Measurements from ENCODE around the gene BMPR1A. TPM values are rescaled to one million over a fixed set of nuclear protein-coding genes. Genes with fewer than 3 reads are reported as not detected.

Gene BMPR1A
- total RNA-seq, 1 experiment from 2014 or later: 24.3 TPM

GRCh38 chr10:86718556-86718955, 37.9 kb upstream of the BMPR1A start:
- no peak overlapping the region for H3K27ac ChIP-seq
- BruUV-seq (replicated peaks): no TSS peak
- POLR2A ChIA-PET (ENCODE audit: unreplicated experiment): no interaction called here
- H3K4me2 ChIP-seq: no peak overlapping the region
- intact Hi-C loops (cut with micrococcal nuclease; ENCODE audit: unreplicated experiment): loop anchor here (10.0 kb wide), 1 partner anchor 106 kb away; no protein-coding TSS in a partner anchor
- no peaks in the 10 kb centered on the region for H3K9me3 ChIP-seq (ENCODE audit: insufficient read depth, low read depth)
- H3K79me2 ChIP-seq (ENCODE audit: low read depth): no peaks in the 10 kb centered on the region
- no peaks in the 10 kb centered on the region for H4K20me1 ChIP-seq (ENCODE audit: insufficient read depth)
- no peak overlapping the region for H2AFZ ChIP-seq
- CTCF ChIA-PET: no interaction called here
- H3K4me1 ChIP-seq (replicated peaks; ENCODE audit: insufficient read depth): no peaks in the 10 kb centered on the region
- H3K27me3 ChIP-seq (ENCODE audit: insufficient read depth, low read depth): no peaks in the 10 kb centered on the region
- no peak overlapping the region for H3K4me3 ChIP-seq
- no peaks in the 10 kb centered on the region for H3F3A ChIP-seq (ENCODE audit: insufficient read depth, low read depth)
- no peak for TF ChIP-seq EZH2 (IDR thresholded peaks at IDR 0.05; ENCODE audit: low read depth)
- TF ChIP-seq CTCF (conservative IDR thresholded peaks at IDR 0.05): no peak
- DNase-seq: no peak
- H3K9me2 ChIP-seq (ENCODE audit: insufficient read depth): no peaks in the 10 kb centered on the region
- H3K36me3 ChIP-seq (ENCODE audit: low read depth): no peaks in the 10 kb centered on the region

- ChIA-PET POLR2A (ENCODE audit: unreplicated experiment) (interaction anchor here (0.7 kb wide), 1 partner anchor 175 kb away, joined by 3 read pairs; no protein-coding TSS in a partner anchor), CTCF (no interaction called here)
- no peaks in the 10 kb centered on the region for H3K36me3 ChIP-seq (ENCODE audit: low read depth)
- no peaks in the 10 kb centered on the region for H3K9me3 ChIP-seq (ENCODE audit: insufficient read depth, low read depth)
- H3K4me1 ChIP-seq (replicated peaks; ENCODE audit: insufficient read depth): no peaks in the 10 kb centered on the region
- BruUV-seq (replicated peaks): no TSS peak
- TF ChIP-seq CTCF (conservative IDR thresholded peaks at IDR 0.05) (no peak), EZH2 (IDR thresholded peaks at IDR 0.05; ENCODE audit: low read depth) (no peak)
- no peaks in the 10 kb centered on the region for H3K9me2 ChIP-seq (ENCODE audit: insufficient read depth)
- H3K27me3 ChIP-seq (ENCODE audit: insufficient read depth, low read depth): no peaks in the 10 kb centered on the region
- intact Hi-C loops (cut with micrococcal nuclease; ENCODE audit: unreplicated experiment): no loop called here
- H2AFZ ChIP-seq: no peak overlapping the region
- no peak overlapping the region for H3K4me2 ChIP-seq
- DNase-seq: no peak
- no peaks in the 10 kb centered on the region for H4K20me1 ChIP-seq (ENCODE audit: insufficient read depth)
- no peak overlapping the region for H3K27ac ChIP-seq
- no peaks in the 10 kb centered on the region for H3K79me2 ChIP-seq (ENCODE audit: low read depth)
- H3F3A ChIP-seq (ENCODE audit: insufficient read depth, low read depth): no peaks in the 10 kb centered on the region
- no peak overlapping the region for H3K4me3 ChIP-seq
Measured at GRCh38 chr10:86721232-86721631, 35.2 kb upstream of the BMPR1A start.

- H2AFZ ChIP-seq: no peak overlapping the region
- no peaks in the 10 kb centered on the region for H4K20me1 ChIP-seq (ENCODE audit: insufficient read depth)
- no peak overlapping the region for H3K4me2 ChIP-seq
- intact Hi-C loops (cut with micrococcal nuclease; ENCODE audit: unreplicated experiment): no loop called here
- DNase-seq: no peak
- no peaks in the 10 kb centered on the region for H3K27me3 ChIP-seq (ENCODE audit: insufficient read depth, low read depth)
- no peak overlapping the region for H3K4me3 ChIP-seq
- no peaks in the 10 kb centered on the region for H3K79me2 ChIP-seq (ENCODE audit: low read depth)
- no peaks in the 10 kb centered on the region for H3K4me1 ChIP-seq (replicated peaks; ENCODE audit: insufficient read depth)
- no TSS peak for BruUV-seq (replicated peaks)
- no peaks in the 10 kb centered on the region for H3F3A ChIP-seq (ENCODE audit: insufficient read depth, low read depth)
- POLR2A ChIA-PET (ENCODE audit: unreplicated experiment): no interaction called here
- H3K36me3 ChIP-seq (ENCODE audit: low read depth): no peaks in the 10 kb centered on the region
- CTCF ChIA-PET: no interaction called here
- no peak for TF ChIP-seq EZH2 (IDR thresholded peaks at IDR 0.05; ENCODE audit: low read depth)
- TF ChIP-seq CTCF (conservative IDR thresholded peaks at IDR 0.05): no peak
- no peak overlapping the region for H3K27ac ChIP-seq
- no peaks in the 10 kb centered on the region for H3K9me2 ChIP-seq (ENCODE audit: insufficient read depth)
- no peaks in the 10 kb centered on the region for H3K9me3 ChIP-seq (ENCODE audit: insufficient read depth, low read depth)
Measured at GRCh38 chr10:86723009-86723408, 33.4 kb upstream of the BMPR1A start.

Measured in PC-9 (cell line).